NB4 (cell line): ENCODE data around the gene APP.

ENCODE experiments used
- DNase-seq: peaks from one replicate; pipeline ENCODE4 v3.0.0; 2010; ENCODE audit warnings: low read depth
- H3K4me3 ChIP-seq: one replicate; pipeline ENCODE4 v1.5.1; 2011; ENCODE audit warnings: mild to moderate bottlenecking, low read depth, low read length, moderate library complexity
- MYC ChIP-seq: IDR thresholded peaks from 2 replicates; pipeline ENCODE4 v1.6.1; 2011; ENCODE audit warnings: low read depth, low read length
- POLR2A ChIP-seq: IDR thresholded peaks from 2 replicates; pipeline ENCODE4 v1.6.1; 2011; ENCODE audit warnings: mild to moderate bottlenecking; ENCODE audit not compliant: insufficient read length; ENCODE audit errors: extremely low read depth
- TF ChIP-seq, protein P1 (sequence below): IDR thresholded peaks from 2 replicates; pipeline ENCODE4 v1.6.1; 2011; ENCODE audit warnings: low read depth, low read length
- TF ChIP-seq, protein P2 (sequence below): IDR thresholded peaks from one replicate; pipeline ENCODE4 v1.5.1; 2012; ENCODE audit warnings: low read depth, low read length

Gene APP

DNA sequence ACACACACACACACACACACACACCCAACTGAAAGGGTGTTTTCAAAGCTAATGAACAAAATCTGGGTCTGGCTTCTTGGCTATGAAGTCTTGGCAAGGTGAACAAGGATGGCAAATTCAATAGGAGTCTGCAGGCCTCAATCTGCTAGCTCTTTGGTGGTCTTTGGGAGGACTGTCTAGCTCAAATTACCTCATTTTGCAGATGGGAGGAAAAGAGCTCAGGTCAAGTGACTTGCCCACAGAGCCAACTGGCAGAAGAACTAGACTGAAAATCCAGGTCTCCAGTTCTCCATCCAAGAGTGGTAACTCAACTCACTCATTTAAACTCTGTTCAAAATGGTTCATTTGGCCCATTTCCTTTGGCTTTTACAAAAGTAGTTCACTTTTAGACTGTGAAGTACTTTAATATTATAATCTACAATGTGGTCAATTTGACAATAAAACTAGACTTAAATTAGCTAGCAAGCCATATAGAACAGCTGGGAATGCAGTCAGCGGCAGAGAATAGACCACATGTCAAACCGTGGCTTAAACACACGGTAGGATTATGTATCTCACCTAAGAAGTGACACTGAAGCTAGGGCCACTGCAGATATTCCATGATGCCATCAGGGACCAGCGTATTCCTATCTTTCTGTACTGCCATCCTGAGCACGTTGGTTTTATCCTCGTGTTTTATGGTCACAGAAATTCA lies 112.9 kb downstream of the APP start:
- DNase-seq = no peak
- no peak overlapping the region for H3K4me3 ChIP-seq
- no peak for TF ChIP-seq POLR2A
- TF ChIP-seq, protein P1, sequence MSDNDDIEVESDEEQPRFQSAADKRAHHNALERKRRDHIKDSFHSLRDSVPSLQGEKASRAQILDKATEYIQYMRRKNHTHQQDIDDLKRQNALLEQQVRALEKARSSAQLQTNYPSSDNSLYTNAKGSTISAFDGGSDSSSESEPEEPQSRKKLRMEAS = no peak
- TF ChIP-seq, protein P2, sequence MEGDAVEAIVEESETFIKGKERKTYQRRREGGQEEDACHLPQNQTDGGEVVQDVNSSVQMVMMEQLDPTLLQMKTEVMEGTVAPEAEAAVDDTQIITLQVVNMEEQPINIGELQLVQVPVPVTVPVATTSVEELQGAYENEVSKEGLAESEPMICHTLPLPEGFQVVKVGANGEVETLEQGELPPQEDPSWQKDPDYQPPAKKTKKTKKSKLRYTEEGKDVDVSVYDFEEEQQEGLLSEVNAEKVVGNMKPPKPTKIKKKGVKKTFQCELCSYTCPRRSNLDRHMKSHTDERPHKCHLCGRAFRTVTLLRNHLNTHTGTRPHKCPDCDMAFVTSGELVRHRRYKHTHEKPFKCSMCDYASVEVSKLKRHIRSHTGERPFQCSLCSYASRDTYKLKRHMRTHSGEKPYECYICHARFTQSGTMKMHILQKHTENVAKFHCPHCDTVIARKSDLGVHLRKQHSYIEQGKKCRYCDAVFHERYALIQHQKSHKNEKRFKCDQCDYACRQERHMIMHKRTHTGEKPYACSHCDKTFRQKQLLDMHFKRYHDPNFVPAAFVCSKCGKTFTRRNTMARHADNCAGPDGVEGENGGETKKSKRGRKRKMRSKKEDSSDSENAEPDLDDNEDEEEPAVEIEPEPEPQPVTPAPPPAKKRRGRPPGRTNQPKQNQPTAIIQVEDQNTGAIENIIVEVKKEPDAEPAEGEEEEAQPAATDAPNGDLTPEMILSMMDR = no peak
- TF ChIP-seq MYC = no peak

DNA sequence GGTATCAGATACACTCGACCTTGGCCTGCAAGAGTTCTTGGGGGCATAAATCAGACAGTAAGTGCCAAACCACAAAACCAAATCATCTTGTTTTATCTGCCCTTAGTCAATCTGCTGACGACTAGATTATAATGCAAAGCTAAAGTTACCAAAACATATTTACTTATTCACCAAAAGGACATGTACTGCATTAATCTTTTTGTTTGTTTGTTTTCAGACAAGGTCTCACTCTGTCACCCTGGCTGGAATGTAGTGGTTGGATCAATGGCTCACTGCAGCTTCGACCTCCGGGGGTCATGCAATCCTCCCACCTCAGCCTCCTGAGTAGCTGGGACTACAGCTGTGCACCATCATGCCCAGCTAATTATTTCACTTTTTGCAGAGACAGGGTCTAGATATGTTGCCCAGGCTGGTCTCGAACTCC lies 114.7 kb downstream of the APP start:
- no peak for TF ChIP-seq POLR2A
- TF ChIP-seq, protein P2 = no peak
- TF ChIP-seq, protein P1 = no peak
- no peak for TF ChIP-seq MYC
- no peak overlapping the region for H3K4me3 ChIP-seq
- no peak for DNase-seq

DNA sequence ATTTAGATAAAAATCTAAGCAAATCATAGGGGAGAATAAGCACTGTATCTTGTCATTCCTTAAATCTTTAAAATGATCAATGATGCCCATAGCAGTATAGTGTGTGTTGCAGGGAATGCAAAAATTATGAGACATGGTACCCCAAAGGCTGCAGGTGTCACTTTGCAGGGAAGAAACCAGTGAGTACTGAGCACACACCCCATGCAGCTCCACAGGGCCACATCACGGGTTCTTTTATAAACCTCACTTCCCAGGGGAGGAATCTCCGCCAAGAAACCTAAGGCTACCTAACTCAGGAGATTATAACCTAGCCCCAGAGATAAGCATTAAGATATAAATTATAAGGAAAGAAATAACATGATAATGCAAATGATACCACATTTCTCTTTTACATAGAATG lies 115.6 kb downstream of the APP start:
- DNase-seq = no peak
- TF ChIP-seq, protein P1 = no peak
- no peak for TF ChIP-seq MYC
- TF ChIP-seq, protein P2 = no peak
- no peak for TF ChIP-seq POLR2A
- H3K4me3 ChIP-seq = no peak overlapping the region

DNA sequence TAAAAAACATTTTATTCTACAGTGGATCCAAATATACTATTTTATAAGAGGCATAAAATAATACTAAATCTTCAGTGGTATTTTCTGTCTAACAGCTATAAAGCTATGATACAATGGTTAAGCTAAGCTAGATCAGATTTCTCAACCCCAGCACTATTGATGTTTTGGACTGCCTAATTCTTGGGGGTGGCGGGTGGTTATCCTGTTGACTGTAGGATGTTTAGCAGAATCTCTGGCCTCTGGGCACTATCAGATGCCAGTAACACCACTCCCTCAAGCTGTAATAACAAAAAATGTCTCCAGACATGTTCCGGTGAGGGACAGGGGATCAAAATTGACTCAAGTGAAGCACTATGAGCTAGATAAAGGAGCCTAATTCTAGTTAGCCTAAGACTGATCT lies 118.5 kb downstream of the APP start:
- no peak for TF ChIP-seq MYC
- H3K4me3 ChIP-seq = no peak overlapping the region
- DNase-seq = no peak

DNA sequence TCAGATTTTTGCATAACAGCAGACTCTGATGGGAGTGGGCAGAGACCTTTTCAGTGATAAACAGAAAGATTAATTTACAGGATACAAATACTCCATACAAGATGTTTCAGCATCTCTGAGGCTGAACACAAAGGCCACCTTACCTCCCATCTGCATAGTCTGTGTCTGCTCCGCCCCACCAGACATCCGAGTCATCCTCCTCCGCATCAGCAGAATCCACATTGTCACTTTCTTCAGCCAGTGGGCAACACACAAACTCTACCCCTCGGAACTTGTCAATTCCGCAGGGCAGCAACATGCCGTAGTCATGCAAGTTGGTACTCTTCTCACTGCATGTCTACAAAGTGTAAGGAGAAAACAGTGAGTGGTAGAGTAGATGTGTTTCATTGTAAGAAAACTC lies 119.7 kb downstream of the APP start:
- no peak overlapping the region for H3K4me3 ChIP-seq
- TF ChIP-seq, protein P1 = no peak
- TF ChIP-seq, protein P2 = no peak
- TF ChIP-seq POLR2A = no peak
- no peak for TF ChIP-seq MYC
- DNase-seq = no peak

DNA sequence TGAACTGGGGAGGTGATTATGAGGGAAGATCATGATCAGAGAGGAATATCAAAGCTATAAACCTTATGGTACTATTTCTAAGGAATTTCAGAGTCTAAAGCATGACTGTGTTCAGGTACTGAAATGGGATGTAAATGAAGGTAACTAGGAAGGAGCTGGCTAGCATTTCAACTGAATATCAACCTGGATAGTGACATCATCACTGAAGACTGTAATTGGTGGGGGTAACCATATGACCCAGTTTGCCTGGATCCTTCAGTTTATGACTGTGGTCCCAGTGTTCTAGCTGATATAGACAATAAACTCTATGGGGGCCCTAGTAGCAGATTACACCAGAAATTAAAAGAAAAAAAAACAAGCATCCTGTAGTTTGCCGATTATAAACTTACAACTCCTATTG lies 120.8 kb downstream of the APP start:
- TF ChIP-seq, protein P2 = no peak
- TF ChIP-seq MYC = no peak
- no peak for TF ChIP-seq POLR2A
- TF ChIP-seq, protein P1 = no peak
- no peak overlapping the region for H3K4me3 ChIP-seq
- no peak for DNase-seq
